DND-41 (cell line): ENCODE results near the gene CPE.
A peak's percentile ranks its signal among the peaks of the same experiment; 100 is the strongest.

Experiments
- EZH2 ChIP-seq: IDR thresholded peaks from 3 replicates; pipeline ENCODE4 v1.6.1; 2012; ENCODE audit warnings: borderline replicate concordance, low read depth, mild to moderate bottlenecking, moderate library complexity, low read length, inconsistent platforms; ENCODE audit not compliant: severe bottlenecking
- TF ChIP-seq, protein P1 (sequence below): IDR thresholded peaks from 2 replicates; pipeline ENCODE4 v1.5.1; 2012; ENCODE audit warnings: borderline replicate concordance, low read length, moderate library complexity, mild to moderate bottlenecking; ENCODE audit not compliant: poor library complexity, severe bottlenecking; ENCODE audit errors: extremely low read depth

DNA sequence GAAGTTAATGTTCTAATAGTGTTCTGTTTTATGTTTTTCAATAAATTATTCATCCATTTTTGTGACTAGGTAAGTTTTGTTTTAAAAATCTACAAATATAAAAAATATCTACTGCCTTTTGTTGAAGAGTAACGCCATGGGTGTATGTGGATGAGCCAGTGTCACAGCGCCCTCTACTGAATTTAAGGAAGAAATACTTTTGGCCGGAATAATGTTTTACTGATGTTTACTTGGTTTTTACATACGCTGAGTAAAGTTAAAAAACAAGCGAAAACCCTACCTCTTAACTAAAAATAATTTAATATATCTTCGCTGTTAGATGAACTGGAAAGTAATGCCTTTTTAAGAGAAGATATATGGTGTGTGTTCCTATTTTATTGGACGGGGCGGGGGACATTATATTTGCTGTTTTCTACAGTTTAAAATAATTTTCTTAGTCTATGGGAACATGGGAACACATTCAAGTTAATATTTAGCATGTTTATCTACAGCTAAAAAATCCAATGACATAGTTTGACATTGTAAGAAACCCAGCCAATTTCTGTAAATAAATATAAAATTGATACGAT is 86.1 kb downstream of the CPE start:
- TF ChIP-seq, protein P1, sequence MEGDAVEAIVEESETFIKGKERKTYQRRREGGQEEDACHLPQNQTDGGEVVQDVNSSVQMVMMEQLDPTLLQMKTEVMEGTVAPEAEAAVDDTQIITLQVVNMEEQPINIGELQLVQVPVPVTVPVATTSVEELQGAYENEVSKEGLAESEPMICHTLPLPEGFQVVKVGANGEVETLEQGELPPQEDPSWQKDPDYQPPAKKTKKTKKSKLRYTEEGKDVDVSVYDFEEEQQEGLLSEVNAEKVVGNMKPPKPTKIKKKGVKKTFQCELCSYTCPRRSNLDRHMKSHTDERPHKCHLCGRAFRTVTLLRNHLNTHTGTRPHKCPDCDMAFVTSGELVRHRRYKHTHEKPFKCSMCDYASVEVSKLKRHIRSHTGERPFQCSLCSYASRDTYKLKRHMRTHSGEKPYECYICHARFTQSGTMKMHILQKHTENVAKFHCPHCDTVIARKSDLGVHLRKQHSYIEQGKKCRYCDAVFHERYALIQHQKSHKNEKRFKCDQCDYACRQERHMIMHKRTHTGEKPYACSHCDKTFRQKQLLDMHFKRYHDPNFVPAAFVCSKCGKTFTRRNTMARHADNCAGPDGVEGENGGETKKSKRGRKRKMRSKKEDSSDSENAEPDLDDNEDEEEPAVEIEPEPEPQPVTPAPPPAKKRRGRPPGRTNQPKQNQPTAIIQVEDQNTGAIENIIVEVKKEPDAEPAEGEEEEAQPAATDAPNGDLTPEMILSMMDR: peak; percentile 70
- no peak for TF ChIP-seq EZH2
